ENCODE results near the gene PDSS2.
A peak's percentile ranks its signal among the peaks of the same experiment; 100 is the strongest.
"Not testable (repeated sequence)": the region's sequence is repeated elsewhere in the genome, so short reads cannot be mapped to it uniquely, and the experiment has no call there.

Gene PDSS2

DNA sequence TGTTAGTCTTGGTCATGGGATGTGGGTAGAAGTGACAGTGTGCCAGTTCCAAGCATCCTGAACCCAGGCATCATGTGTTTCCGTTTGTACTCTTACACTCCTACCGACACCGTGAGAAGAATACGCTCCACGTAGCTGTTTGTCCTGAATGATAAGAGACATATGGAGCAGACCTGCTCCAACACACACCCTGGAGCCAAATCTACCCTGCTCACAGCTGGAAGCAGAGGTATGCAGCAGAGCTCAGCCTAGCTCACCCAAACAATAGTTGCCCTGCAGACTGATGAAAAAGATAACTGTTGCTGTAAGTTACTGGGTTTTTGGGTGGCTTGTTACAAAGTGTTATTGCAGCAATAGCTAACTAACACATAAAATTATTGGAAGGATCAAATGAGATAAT, 14.3 kb upstream of the PDSS2 start:
- DNase-seq (ENCODE audit: low read depth), result no peak

DNA sequence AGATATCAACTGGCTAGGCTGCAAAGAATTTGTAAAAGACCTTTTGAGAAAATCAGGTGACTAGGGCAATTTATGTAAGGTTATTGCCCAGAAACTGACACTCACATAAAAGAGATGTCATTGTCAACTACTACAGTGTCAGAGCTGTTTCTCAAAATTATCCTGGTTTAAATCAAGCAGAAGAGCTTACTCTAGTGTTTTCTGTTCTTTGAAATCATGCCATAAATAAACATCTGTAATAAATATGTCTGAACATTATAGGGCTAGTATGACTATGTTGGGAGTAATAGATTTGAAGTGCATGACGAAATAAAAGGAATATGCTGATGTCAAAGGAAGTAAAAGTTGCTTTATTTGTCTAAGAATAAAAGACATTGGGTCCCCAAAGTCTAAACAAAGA, 11.0 kb upstream of the PDSS2 start:
- no peak for DNase-seq (ENCODE audit: low read depth)

DNA sequence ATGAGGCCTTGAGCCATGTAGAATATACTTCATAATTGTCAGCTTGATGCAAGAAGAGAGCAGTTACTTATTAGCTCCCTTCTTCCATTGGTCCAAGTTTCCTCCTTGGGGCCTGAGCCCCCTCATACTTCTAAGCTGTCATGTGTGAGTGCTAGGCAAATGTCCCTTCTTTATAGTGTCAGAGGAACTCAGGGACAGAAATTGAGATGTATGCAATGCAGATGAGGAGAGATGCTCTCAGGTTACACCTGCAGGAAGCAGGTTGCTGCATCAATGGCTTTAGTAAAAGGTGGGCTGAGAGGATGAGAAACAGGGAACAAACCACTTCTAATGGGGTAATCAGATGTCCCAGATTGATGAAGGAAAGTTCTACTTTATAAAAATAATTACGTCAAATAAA, 6.7 kb upstream of the PDSS2 start:
- DNase-seq (ENCODE audit: low read depth), result no peak

DNA sequence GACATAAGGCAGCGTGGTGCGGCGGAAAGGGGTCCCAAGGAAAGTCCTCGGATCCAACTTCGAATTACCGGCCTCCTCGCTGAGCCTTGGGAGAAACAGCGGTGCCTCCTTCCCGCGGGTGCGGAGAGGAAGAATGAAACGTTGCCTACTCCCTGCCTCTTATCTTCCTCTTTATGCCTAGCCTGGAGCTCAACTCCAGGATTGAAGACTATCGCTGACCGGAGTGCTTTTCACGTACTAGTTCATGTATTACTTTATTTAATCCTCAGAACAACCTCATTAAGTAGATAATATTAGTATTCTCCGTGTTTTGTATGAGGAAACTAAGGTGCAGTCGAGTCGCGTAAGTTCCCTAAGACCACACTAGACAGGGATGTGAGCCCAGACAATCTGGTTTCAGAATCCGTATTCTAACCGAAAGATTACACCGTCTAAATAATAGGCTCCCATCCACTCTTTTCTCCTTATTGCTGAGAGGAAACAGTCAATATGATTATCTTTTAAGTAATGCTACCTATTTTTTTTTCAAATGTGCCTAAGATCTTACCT, 793 bp upstream of the PDSS2 start:
- DNase-seq (ENCODE audit: low read depth), result no peak

DNA sequence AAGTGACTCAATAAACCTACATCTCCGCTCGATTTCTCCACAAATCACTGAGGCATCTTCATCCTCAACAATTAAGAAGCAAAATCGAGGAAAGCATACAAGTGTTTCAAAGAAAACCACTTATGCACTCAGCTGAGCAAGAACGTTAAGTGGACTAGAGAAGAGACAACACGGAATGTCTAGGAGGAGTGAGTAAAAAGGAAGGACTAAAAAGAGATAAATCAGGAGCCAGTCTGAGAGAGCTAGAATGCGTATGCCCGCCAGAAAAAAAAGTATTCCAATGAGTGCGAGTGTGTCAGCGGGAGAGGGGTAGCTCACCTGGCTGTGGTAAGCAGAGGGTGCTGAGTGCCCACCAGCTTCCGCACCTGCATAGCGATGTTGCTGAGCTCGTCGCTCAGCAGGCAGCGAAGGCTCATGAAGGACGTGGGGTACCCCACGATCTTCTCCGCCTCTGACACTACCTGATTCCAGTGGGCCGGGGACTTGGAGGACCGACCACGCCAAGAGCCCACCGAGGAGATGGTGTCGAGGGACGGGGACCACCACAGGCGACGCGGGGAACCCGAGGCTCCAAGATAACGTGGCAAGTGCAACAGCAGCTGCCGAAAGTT, 587 bp downstream of the PDSS2 start:
- peak; percentile 1 for DNase-seq (ENCODE audit: low read depth)

DNA sequence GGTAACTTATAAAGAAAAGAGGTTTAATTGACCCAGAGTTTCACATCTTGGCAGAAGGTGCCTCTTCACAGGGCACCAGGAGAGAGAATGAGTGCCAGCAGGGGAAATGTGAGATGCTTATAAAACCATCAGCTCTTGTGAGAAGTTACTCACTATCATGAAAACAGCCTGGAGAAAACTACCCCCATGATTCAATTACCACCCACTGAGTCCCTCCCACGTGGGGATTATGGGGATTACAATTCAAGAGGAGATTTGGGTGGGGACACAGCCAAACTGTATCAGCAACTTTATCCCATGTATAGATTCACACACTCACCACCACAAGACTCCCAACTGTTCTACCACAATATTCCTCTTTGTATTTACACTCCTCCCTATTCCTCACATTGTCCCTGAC, 10.6 kb downstream of the PDSS2 start:
- no peak for DNase-seq (ENCODE audit: low read depth)

DNA sequence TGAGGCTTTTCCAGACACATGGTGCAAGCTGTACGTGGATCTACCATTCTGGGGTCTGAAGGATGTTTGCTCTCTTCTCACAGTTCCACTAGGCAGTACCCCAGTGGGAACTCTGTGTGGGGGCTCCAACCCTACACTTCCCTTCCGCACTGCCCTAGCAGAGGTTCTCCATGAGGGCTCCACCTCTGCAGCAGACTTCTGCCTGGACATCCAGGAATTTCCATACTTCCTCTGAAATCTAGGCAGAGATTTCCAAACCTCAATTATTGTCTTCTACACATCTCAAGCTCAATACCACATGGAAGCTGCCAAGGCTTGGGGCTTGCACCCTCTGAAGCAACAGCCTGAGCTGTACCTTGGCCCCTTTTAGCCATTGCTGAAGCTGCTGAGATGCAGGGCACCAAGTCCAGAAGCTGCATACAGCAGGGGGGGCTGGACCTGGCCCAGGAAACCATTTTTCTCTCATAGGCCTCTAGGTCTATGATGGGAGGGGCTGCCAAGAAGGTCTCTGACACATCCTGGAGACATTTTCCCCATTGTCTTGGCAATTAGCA, 11.6 kb downstream of the PDSS2 start:
- no peak for DNase-seq (ENCODE audit: low read depth)

DNA sequence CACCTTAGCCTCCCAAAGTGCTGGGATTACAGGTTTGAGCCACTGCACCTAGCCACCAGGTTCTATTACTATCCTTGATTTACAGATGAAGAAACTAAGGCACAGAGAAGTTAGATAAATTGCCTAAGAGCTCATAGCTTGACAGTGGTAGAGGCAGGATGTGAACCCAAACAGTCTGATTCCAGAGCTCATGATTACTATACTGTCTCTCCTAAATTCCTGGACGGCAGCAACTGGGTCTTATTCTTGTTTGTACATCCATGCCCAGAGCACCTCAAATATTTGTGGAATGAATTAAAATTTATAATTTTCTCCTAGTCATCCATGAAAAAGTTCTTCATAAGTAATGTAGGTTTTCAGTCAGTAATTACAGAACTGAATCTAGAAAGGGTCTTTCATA, 15.1 kb downstream of the PDSS2 start:
- DNase-seq (ENCODE audit: low read depth), result no peak

DNA sequence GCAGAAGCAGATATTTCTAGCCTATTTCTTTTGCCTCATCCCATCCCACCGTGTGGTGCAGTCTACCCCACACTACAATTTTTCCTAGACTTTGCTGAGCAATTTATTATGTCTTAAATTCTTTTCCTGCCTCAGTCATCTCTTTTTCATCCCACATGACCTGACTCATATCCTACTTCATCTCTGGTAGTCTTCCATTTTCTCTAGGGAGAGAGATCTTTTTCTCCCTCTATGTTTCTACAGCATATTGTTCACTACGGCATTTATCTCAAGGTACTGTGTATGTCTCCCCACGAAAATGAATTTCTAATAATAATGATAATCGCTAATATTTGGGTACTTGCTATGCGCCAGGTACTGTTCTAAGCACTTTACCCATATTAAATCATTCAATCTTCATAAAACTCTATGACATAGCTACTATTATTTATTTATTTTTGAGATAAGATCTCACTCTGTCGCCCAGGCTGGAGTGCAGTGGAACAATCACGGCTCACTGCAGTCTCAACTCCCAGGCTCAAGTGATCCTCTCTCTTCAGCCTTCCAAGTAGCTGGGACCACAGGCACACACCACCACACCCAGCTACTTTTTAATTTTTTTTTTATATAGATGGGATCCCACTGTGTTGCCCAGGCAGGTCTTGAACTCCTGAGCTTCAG, 15.6 kb downstream of the PDSS2 start:
- DNase-seq (ENCODE audit: low read depth), result no peak

DNA sequence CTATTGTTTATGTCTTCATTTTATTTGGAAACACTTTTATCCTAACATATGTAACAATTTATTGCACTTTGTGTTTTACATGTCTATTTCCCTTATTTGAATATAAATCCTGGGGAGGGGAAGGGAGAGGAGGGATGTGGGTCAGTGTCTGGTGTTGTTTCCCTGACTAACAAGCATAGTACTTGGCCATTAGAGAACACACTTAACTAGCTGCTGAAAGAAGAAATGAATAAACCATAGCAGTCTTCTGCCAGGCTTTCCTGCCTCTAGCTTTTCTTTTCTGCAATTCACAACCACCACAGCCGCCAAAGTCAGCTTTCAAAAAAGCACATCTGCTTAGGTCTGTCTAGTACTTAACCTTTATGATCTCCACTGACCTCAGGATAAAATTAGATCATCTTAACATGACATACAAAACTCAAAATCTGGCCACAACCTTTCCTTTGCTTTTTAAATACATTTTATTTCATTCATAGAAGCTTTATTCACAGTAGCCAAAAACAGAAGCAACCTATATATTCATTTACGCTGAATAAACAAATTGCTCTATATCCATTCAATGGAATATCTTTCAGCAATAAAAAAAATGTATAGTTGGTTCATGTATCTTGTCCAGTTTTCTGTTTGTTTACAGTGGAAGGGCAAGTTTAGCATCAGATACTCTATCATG, 16.3 kb downstream of the PDSS2 start:
- DNase-seq (ENCODE audit: low read depth), result no peak

DNA sequence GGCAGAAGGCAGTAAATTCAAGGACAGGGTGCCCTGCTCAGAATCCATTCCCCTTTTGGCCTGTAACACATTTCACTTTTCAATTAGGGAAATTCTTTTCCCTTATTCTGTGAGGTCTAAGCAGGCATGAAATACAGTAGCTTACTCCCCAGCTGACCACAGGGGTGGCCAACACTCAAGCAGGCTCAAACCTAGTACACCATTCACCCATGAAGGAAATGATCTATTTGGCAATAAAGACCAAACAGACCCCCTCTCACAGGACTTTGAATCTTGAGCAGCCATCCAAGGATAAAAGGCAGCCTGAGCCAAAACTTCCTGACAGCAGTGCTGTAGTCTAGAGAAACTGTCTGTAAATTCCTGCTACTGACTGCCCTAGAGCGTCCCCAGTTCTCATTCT, 17.7 kb downstream of the PDSS2 start:
- no peak for DNase-seq (ENCODE audit: low read depth)

DNA sequence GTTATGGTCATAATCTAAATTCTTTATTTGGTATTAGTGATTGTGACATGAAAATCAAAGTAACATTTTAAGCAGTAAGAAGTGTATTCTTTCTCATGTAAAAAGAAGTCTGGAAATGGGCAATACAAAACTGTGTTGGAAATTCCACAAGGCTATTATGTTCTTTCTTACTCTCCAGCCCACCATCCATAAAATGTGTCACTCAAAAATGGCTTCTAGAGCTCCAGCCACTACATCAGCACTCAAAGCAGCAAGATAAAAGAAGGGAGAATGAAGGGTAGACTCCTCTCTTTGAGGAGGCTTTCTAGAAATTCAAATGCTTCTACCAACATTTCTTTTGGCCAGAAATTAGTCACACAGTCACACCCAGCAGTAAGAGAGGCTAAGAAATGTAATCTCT, 18.4 kb downstream of the PDSS2 start:
- no peak for DNase-seq (ENCODE audit: low read depth)

DNA sequence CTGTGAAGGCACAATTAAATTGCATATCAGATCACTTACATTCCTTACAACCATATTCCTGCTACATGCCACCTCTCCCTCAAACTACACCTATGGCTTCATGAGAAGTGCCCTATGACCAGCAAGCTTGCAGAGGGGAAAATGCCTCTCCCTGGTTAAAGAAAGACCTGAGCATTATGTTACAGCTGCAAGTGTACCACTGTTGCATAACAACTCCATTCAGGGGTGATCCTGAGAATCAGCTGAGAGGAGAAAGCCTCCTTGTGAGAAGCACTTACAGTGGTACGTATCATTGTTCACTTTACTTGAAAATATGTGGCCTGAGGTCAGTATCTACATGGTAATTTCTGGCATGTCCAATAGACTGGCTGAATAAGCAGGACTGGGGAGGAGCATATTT, 20.0 kb downstream of the PDSS2 start:
- no peak for DNase-seq (ENCODE audit: low read depth)

DNA sequence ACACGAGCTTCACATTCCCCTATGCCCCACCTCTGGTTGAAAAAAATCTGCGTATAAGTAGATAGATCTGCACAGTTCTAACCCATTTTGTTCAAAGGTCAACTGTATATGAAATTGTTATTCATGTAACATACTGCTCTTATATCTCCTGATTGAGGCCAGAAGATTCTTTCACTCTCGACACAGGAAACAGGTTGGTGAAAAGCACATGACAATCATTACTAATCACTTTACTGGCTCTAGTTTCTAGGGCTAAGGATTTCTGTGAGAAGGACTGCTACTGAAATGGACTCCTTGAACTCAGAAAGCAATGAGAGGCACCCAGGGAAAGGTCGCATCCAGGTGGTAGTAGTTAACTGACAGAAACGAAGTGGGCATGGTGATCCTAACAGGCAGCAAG, 21.7 kb downstream of the PDSS2 start:
- DNase-seq (ENCODE audit: low read depth), result no peak

DNA sequence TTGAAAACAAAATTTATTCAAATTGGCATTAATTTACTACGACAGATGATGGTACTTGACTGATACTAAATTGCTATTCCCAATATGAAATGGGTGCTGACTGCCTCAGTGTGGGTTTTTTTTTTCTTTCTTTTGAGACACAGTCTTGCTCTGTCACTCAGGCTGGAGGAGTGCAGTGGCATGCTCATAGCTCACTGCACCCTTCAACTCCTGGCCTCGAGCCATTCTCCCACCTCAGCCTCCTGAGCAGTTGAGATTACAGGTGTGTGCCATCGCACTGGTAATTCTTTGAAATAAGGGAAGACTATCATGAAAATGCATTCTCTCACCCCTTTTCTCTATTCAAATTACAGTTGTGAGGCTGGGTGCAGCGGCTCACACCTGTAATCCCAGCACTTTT, 22.5 kb downstream of the PDSS2 start:
- DNase-seq (ENCODE audit: low read depth), result no peak

DNA sequence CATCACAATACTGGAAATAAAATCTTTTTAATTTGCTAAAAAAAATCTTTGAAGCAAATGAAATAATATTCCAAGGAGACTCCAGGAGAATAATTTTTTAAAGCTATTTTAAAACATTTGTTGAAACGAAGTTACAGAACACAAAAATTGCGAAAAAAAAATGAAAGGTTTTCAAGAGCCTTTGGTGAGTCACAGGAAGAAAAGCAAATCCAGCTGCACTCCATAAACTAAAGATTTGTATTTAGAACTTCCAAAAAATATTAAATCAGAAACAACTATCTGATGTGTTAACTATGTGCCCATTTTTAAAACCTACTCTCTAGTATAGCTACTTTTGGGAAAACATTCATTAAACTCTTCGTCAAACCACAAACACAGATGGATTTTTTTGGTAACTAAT, 23.6 kb downstream of the PDSS2 start:
- no peak for DNase-seq (ENCODE audit: low read depth)

DNA sequence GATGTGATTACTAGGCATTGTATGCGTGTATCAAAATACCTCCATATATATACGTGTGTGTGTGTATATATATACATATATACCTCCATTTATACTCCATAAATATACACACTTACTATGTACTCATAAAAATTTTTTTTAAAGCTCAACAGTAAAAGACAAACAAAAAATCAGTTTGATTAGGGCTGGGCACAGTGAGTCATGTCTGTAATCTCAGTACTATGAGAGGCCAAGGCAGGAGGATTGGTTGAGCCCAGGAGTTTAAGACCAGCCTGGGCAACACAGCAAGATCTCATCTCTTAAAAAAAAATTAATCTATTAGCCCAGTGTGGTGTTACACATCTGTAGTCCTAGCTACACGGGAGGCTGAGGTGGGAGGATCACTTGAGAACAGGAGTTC, 24.6 kb downstream of the PDSS2 start:
- DNase-seq (ENCODE audit: low read depth), result no peak

DNA sequence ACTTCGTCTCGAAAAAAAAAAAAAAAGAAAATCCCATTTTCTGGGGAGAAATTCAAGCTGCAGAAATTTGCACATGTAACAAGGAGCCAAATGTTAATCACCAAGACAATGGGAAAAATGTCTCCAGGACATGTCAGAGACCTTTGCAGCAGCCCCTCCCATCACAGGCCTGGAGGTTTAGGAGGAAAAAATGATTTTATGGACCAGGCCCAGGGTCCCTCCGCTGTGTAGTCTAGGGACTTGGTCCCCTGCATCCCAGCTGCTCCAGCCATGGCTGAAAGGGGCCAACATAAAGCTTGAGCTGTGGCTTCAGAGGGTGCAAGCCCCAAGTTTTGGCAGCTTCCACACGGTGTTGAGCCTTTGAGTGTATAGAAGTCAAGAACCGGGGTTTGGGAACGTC, 33.4 kb downstream of the PDSS2 start:
- not testable (repeated sequence) for DNase-seq (ENCODE audit: low read depth)

DNA sequence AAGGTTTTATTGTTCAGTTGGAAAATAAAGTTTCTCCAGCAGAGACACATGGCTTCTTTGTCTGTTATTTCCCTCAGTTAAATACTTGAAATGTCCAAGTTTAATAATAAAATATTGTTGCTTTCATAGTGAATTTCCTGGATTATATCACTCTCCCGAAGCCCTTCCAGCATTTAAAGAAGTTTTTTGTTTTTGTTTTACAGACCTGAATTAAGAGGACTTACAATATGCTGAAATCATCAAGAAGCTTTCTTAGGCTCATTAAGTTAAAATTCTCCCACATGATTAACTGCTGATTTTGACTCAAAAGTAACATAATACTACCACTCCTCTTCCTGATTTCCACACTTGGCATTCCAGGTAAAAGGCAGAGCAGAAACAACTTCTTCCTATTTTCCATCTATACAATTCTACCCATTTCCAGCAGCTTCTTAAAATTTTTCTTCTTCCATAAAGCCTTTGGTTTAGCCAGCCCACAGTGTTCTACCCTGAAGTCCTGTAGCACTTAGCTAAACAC, 35.8 kb downstream of the PDSS2 start:
- DNase-seq (ENCODE audit: low read depth), result no peak

DNA sequence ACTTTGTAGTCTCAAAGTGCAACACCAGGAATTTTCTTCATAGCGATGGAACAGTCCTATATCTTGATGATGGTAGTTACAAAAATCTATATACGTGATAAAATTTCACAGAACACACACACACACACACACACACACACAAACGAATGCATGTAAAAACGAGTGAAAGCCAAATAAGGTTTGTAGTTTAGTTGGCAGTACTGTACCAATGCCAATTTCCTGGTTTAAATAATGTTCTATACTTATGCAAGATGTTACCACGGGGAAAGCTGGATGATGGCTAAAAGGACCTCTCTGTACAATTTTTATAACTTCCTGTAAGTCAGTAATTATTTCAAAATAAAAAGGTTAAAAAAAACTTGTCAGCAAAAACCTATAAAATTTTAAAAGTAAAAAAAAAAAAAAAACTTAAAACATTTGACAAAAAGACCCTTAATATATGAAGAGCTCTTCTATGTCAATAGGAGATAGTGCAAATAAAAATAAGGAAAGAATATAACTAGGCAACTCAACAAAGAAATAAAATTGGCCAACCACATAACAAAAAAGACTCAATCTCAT, 37.6 kb downstream of the PDSS2 start:
- DNase-seq (ENCODE audit: low read depth), result no peak

DNA sequence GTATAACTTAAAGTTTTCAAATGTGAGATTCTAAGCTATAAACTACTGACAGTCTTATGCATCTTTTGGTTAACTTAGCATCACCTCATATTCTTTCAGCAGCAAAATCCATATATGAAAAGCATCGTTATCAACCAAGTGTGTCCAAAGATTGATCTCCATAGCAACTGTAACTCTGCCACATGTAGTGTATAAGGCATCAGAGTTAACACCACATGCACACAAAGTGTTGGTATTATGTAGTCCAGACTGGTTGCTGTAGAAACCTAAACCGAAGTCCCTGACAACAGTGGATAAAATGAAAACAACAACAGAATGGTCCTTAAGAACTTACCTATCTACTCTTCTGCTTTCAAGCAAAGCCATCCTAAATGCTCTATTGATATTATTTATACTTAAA, 39.6 kb downstream of the PDSS2 start:
- no peak for DNase-seq (ENCODE audit: low read depth)

DNA sequence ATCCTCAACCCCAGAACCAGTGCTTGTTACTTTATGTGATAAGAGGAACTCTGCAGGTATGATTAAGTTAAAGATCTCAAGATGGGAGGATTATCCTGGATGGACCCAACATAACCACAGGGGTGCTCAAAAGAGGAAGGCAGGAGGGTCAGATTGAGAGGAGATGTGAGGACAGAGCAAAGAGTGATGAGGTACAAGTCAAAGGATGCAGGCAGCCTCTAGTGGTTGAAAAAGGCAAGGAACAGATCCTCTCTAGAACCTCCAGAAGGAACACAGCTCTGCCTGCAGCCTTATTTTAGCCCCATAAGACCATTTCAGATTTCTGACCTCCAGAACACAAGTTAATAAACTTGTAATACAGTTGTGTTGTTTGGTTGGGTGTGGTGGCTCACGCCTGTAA, 41.2 kb downstream of the PDSS2 start:
- no peak for DNase-seq (ENCODE audit: low read depth)

DNA sequence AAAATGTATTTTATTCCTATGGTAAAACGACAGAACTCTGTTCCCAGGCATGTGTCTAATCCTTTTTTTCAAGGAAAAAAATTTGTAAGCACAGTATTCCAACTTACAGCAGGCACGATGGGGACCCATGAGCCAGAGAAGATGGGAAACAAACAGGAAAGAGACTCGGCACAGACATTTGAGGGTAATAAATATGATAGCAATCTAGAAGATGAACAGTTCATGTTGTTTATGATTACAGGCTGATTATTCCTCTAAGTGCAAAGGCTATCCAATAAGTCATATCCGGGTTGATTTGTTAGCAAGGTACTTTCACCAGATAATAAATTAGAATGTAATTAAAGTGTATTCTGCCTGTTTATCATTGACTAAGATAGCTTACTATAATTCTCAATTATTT, 43.2 kb downstream of the PDSS2 start:
- DNase-seq (ENCODE audit: low read depth), result no peak
